Keratinocyte (primary cell): Measurements from ENCODE around the gene HPD.

ENCODE experiments used
- CTCF ChIP-seq, 3 experiments: IDR thresholded peaks in 1 of 3; conservative IDR thresholded peaks in 1 of 3; optimal IDR thresholded peaks in 1 of 3; 2 replicates in 2 of 3; 3 replicates in 1 of 3; pipeline versions ENCODE3 to v1.5.1; 2011; ENCODE audit warnings: low read length in 3 of 3, mild to moderate bottlenecking in 3 of 3, moderate library complexity in 2 of 3, control low read depth in 1 of 3, inconsistent platforms in 1 of 3; ENCODE audit not compliant: insufficient read depth in 2 of 3; ENCODE audit errors: extremely low read depth in 1 of 3
- EZH2 ChIP-seq: IDR thresholded peaks from one replicate; pipeline ENCODE4 v1.6.1; 2012; ENCODE audit warnings: inconsistent platforms, mild to moderate bottlenecking, low read length, moderate library complexity

GRCh38 chr12:121888083-121888477 is 29.4 kb upstream of the HPD start:
- TF ChIP-seq CTCF (optimal IDR thresholded peaks at IDR 0.05 in 1 of 3, IDR thresholded peaks at IDR 0.05 in 1 of 3, conservative IDR thresholded peaks at IDR 0.05 in 1 of 3; ENCODE audit: extremely low read depth in 1 of 3, insufficient read depth in 2 of 3, low read length in 3 of 3), result no peak
- TF ChIP-seq EZH2, result no peak
